Right lobe of liver (tissue), 6 donors: Measurements from ENCODE around the gene C2orf72. TPM values are rescaled to one million over a fixed set of nuclear protein-coding genes. Genes with fewer than 3 reads are reported as not detected.

Experiments
- ATAC-seq, 4 donors: fragments of 200-7000 bp; cut with Tn5 transposase; one replicate each; pipeline ENCODE4 v1.9.1; 2020; ENCODE audit warnings: mild to moderate bottlenecking in 4 of 4, moderate library complexity in 4 of 4
- DNase-seq, 3 donors: peaks; one replicate each; pipeline ENCODE4 v3.0.0-alpha.2; 2020
- H3K27ac ChIP-seq, 3 donors: fragments of 200-600 bp; one replicate each; pipeline ENCODE4 v1.8.0; 2022
- H3K27me3 ChIP-seq, 2 donors: fragments of 200-600 bp; one replicate each; pipeline ENCODE4 v1.8.0; 2022
- H3K36me3 ChIP-seq, 4 donors: fragments of 200-600 bp; sonication (generic) in 1 of 4; one replicate each; pipeline versions ENCODE4 v1.5.1 to v1.8.0; 2017 to 2022; ENCODE audit warnings: control low read depth in 1 of 4
- H3K4me1 ChIP-seq, 4 donors: fragments of 200-600 bp; sonication (generic) in 1 of 4; one replicate each; pipeline versions ENCODE4 v1.5.1 to v1.8.0; 2017 to 2022; ENCODE audit warnings: control low read depth in 1 of 4
- H3K4me3 ChIP-seq, 3 donors: fragments of 200-600 bp; one replicate each; pipeline ENCODE4 v1.8.0; 2022
- H3K9me3 ChIP-seq, 4 donors: fragments of 200-600 bp; sonication (generic) in 1 of 4; one replicate each; pipeline versions ENCODE4 v1.5.1 to v1.8.0; 2017 to 2022; ENCODE audit warnings: control low read depth in 1 of 4
- POLR2A ChIP-seq: fragments of 450-650 bp; IDR thresholded peaks from one replicate; pipeline ENCODE4 v1.6.1; 2017; ENCODE audit warnings: antibody characterized with exemption, mild to moderate bottlenecking
- WGBS: methylation state at CpG from one replicate; pipeline ENCODE4 v1.1.6; 2018; ENCODE audit warnings: low coverage, low lambda C conversion rate; ENCODE audit not compliant: insufficient coverage; ENCODE audit errors: missing lambda C conversion rate; 5-methylcytosine and 5-hydroxymethylcytosine counted together
- intact Hi-C, 2 donors: fragments of 100-400 bp; cut with DNase I; formaldehyde crosslinking; loops; one replicate each; pipeline versions ENCODE4 v1.11.2 to v1.14.1; 2022
- total RNA-seq, 6 experiments: library from RNA; depleted of rRNA in 2 of 6; stranded (reverse); fragments of >200 nt in 2 of 6; fragmentation: NEBNext Ultra II Directional in 3 of 6; extraction: Animal tissue kit (Norgen Biotek cat#: 25700) in 3 of 6; gene quantifications; one replicate each; pipeline versions ENCODE4 v1.1.0 to v1.2.4, GENCODE V29; 2016 to 2023
- TF ChIP-seq, protein P1 (sequence below), 4 donors: fragments of 200-600 bp in 3 of 4; fragments of 450-650 bp in 1 of 4; IDR thresholded peaks; one replicate each; pipeline versions ENCODE4 v1.5.1 to v1.8.0; 2016 to 2022; ENCODE audit warnings: antibody characterized with exemption in 4 of 4, mild to moderate bottlenecking in 2 of 4
- donor health status: DM: no; HTN: yes; CAD: no.
- donor health status: DM: no; HTN: no; CAD: no.
- donor health status: DM: no; HTN: no; CAD: no.
- donor health status: DM: no; HTN: yes; CAD: no.
- donor health status: DM: no; HTN: yes; CAD: no.

The C2orf72 gene
- total RNA-seq, 6 experiments from 2014 or later = 76.0 to 167 (median 85.9) TPM

DNA sequence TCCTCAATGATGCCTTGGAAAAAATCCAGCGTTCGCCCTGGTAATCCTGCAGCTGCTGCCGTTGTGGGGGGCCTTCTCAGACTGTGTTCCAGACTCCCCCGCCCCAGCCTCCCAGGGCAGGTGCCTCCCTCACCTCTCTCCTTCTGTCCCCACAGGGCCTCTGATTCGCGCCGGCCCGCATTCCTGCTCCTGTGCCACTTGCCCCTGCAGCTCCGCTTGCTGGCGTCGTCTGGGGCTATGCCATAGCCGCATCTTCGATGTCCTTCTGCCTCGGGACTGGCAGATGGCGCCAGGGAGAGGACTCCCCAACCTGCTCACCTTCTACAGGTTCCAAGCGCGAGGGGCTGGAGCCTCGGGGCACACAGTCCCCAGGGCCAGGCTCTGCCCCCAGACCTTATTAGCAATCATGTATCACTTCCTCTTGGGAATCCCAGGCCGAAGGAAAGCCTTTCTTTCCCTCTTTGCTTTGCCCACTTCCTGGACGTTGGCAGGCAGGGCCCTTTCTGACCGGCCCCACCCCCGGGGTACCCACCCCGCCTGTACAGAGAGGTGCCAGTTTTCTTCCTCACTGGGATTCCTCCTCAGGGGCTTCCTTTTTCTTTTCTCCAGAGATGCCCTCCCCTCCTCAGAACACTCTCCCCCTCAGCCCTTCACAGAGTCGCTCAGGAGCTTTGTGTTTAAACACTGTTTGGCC lies 37.0 kb upstream of the C2orf72 start:
- Histone ChIP-seq H3K27me3 (no peaks in the 10 kb centered on the region), H3K9me3 (no peaks in the 10 kb centered on the region), H3K4me1 (peaks cover 0 to 5% (median 0%) of the 10 kb centered on the region in 4 donors), H3K27ac (no peak overlapping the region), H3K36me3 (no peaks in the 10 kb centered on the region), H3K4me3 (no peak overlapping the region)
- DNase-seq (no peak), ATAC-seq (peak in 2 of 4 donors; percentile 29 to 37)
- 48% methylated on average over 16 of the region's 24 CpGs for WGBS
- no peak for TF ChIP-seq POLR2A
- TF ChIP-seq, protein P1, sequence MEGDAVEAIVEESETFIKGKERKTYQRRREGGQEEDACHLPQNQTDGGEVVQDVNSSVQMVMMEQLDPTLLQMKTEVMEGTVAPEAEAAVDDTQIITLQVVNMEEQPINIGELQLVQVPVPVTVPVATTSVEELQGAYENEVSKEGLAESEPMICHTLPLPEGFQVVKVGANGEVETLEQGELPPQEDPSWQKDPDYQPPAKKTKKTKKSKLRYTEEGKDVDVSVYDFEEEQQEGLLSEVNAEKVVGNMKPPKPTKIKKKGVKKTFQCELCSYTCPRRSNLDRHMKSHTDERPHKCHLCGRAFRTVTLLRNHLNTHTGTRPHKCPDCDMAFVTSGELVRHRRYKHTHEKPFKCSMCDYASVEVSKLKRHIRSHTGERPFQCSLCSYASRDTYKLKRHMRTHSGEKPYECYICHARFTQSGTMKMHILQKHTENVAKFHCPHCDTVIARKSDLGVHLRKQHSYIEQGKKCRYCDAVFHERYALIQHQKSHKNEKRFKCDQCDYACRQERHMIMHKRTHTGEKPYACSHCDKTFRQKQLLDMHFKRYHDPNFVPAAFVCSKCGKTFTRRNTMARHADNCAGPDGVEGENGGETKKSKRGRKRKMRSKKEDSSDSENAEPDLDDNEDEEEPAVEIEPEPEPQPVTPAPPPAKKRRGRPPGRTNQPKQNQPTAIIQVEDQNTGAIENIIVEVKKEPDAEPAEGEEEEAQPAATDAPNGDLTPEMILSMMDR (IDR thresholded peaks at IDR 0.05) = no peak
- intact Hi-C loops = no loop called here

DNA sequence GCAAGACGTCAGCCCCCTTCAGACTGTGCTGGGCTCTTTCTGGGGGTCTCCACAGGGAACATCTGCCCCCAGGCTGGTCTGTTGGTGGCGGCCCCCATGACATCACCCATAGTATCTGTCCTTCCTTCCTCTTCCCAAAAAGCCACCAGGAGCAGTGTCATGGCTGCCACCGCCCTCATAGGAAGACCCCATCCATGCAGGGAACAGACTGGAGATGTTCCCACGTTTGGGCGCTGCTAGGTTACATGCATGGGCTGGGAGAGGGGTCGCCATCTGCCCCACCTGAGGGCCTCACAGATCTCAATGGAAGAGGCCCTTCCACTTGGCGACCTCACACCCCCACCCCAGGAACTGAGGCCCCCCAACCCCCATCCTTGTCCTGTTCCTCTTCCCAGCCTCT lies 36.3 kb upstream of the C2orf72 start:
- DNase-seq (no peak), ATAC-seq (no peak)
- Histone ChIP-seq H3K27me3 (no peaks in the 10 kb centered on the region), H3K27ac (no peak overlapping the region), H3K9me3 (no peaks in the 10 kb centered on the region), H3K4me3 (no peak overlapping the region), H3K36me3 (no peaks in the 10 kb centered on the region), H3K4me1 (peaks cover 0 to 5% (median 0%) of the 10 kb centered on the region in 4 donors)
- TF ChIP-seq POLR2A = no peak
- TF ChIP-seq, protein P1 (IDR thresholded peaks at IDR 0.05) = no peak
- intact Hi-C loops = no loop called here
- WGBS = 85% methylated on average over 3 of the region's 7 CpGs

DNA sequence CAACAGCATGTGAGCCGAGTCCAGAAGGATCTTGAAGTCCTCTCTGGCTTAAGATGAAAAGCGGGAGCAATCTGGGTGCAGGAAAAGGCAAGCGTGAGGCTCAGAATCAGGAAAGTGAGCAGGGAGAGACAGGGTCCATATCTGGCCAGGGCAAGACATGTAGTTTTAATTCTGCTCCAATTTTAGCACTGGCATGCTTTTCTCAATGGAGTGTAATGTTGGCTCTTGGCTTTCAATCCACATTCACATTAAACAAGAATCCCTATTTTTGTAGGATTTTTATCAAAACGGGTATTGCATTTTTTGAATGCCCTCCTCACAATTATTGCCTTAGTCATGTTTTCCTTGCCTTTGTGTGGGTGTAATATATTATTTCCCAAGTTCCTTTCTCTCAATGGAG lies 35.4 kb upstream of the C2orf72 start:
- ATAC-seq (no peak), DNase-seq (no peak)
- Histone ChIP-seq H3K27me3 (no peaks in the 10 kb centered on the region), H3K9me3 (no peaks in the 10 kb centered on the region), H3K27ac (no peak overlapping the region), H3K4me1 (peaks cover 0 to 5% (median 0%) of the 10 kb centered on the region in 4 donors), H3K4me3 (no peak overlapping the region), H3K36me3 (no peaks in the 10 kb centered on the region)
- TF ChIP-seq POLR2A = no peak
- TF ChIP-seq, protein P1 (IDR thresholded peaks at IDR 0.05) = no peak
- WGBS = 59% methylated on average over 4 of the region's 4 CpGs
- intact Hi-C loops = no loop called here

DNA sequence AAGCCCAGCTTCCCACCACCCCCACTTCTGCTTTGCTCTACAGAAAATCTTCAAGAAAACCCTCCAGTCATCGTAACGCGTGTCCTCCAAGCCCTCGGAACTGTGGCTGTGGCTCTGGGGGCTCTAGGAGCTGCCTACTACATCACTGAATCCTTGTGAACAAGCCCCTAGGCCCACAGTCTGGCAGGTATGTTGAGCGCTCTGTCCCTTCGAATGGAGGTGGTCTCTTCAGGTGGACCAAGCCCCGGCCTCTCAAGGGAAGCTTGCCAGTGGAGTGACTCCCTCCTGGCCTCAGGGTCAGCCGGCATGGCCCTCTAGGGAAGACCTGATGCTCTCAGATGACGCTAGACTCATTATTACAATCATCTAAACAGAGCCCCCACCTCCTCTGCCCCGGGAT lies 34.7 kb upstream of the C2orf72 start:
- no peak for ATAC-seq
- H3K36me3 ChIP-seq = no peaks in the 10 kb centered on the region
- TF ChIP-seq, protein P1 (IDR thresholded peaks at IDR 0.05) = no peak
- TF ChIP-seq POLR2A = no peak
- H3K9me3 ChIP-seq = no peaks in the 10 kb centered on the region
- intact Hi-C loops = no loop called here
- 100% methylated on average over 2 of the region's 10 CpGs for WGBS
- H3K4me3 ChIP-seq = no peak overlapping the region
- peaks cover 0 to 5% (median 0%) of the 10 kb centered on the region in 4 donors for H3K4me1 ChIP-seq
- DNase-seq = no peak
- no peak overlapping the region for H3K27ac ChIP-seq
- H3K27me3 ChIP-seq = no peaks in the 10 kb centered on the region
